Subcutaneous abdominal adipose tissue (tissue), 5 donors: Measurements from ENCODE around the gene GNB1.
A peak's percentile ranks its signal among the peaks of the same experiment; 100 is the strongest.

Experiments used
- H3K27ac ChIP-seq: one replicate; pipeline ENCODE4 v1.7.0; 2013; ENCODE audit warnings: low read depth, mild to moderate bottlenecking, inconsistent platforms, low read length, moderate library complexity
- H3K27me3 ChIP-seq, 5 donors: one replicate each; pipeline ENCODE4 v1.7.0; 2013; ENCODE audit warnings: low read length in 5 of 5, inconsistent platforms in 1 of 5; ENCODE audit not compliant: control insufficient read depth in 5 of 5, insufficient read depth in 4 of 5
- H3K36me3 ChIP-seq, 5 donors: one replicate each; pipeline ENCODE4 v1.7.0; 2013; ENCODE audit warnings: low read length in 5 of 5; ENCODE audit not compliant: control insufficient read depth in 5 of 5, insufficient read depth in 5 of 5
- H3K4me1 ChIP-seq, 5 donors: one replicate each; pipeline ENCODE4 v1.7.0; 2013; ENCODE audit warnings: low read length in 5 of 5, mild to moderate bottlenecking in 3 of 5, moderate library complexity in 1 of 5; ENCODE audit not compliant: control insufficient read depth in 5 of 5, insufficient read depth in 5 of 5
- H3K4me3 ChIP-seq, 5 donors: one replicate each; pipeline ENCODE4 v1.7.0; 2013; ENCODE audit warnings: low read length in 5 of 5, low read depth in 1 of 5
- H3K9ac ChIP-seq, 5 donors: one replicate each; pipeline ENCODE4 v1.7.0; 2013; ENCODE audit warnings: low read length in 5 of 5, mild to moderate bottlenecking in 4 of 5, moderate library complexity in 3 of 5
- H3K9me3 ChIP-seq, 5 donors: one replicate each; pipeline ENCODE4 v1.7.0; 2013; ENCODE audit warnings: low read length in 5 of 5; ENCODE audit not compliant: control insufficient read depth in 5 of 5
- donor health status: healthy.
- donor health status: healthy.
- donor health status: healthy.
- donor health status: healthy.
- donor health status: healthy.

The GNB1 gene

DNA sequence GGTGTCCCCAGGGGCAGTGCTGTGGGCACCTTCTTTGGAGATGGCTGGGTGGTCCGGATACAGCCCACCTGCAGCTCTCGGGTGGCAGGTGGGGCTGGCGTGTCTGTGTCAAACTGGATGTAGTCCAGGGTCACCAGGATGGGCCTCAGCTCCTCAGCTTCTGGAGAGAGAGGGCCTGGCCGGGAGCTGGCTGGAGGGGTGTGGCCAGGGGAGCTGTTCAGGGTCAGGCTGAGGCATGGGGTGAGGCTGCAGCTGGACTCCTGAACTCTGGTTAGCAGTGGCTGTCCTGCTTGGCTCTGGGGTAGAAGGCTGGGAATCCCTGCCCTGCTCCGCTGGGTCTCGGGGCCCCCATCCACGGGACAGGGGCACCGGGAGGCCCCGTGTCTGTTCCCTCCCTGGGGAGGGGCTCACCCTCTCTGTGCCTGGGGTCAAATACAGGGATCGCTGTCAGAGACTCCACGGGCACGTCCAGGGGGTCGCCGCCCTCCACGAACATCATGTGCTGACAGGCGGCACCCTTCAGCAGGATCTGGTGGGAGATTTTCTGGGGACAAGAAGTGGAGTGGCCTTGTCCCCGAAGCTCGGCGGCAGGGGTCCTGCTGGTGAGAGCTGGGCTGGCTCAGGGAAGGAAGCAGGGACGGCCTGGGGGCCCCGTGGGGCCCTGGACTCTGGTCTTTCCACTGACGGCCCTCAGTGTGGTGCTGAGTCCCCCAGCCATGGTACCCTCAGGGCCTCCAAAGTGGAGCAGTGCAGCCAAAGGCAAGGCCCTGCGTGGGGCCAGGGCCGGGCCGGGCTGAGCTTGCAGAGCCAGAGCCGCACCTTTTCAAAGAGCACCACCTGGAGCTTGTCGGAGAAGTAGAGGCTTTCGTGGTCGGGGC, 32.3 kb upstream of the GNB1 start:
- H3K4me3 ChIP-seq, result no peak overlapping the region
- H3K36me3 ChIP-seq, result no peaks in the 10 kb centered on the region
- H3K9ac ChIP-seq, result no peak overlapping the region
- no peaks in the 10 kb centered on the region for H3K9me3 ChIP-seq
- peaks cover 2 to 23% (median 15%) of the 10 kb centered on the region in 5 donors for H3K4me1 ChIP-seq
- H3K27me3 ChIP-seq, result peaks cover 0 to 7% (median 0%) of the 10 kb centered on the region in 5 donors
- no peak overlapping the region for H3K27ac ChIP-seq

DNA sequence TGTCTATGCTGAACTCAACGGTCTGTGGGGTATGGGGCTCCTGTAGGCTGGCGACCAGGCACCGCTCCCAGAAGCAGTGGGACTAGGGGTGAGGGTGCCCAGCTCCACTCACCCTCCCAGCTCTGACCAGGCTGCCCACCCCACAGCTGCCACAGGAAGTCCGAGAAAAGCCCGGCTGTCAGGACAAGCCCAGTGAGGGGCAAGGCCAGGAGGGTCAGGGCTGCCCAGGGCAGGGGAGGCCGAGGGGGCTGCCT, 31.7 kb upstream of the GNB1 start:
- H3K9me3 ChIP-seq, result no peaks in the 10 kb centered on the region
- H3K4me1 ChIP-seq, result peaks cover 2 to 24% (median 17%) of the 10 kb centered on the region in 5 donors
- no peak overlapping the region for H3K4me3 ChIP-seq
- H3K9ac ChIP-seq, result no peak overlapping the region
- peaks cover 0 to 7% (median 0%) of the 10 kb centered on the region in 5 donors for H3K27me3 ChIP-seq
- H3K27ac ChIP-seq, result no peak overlapping the region
- H3K36me3 ChIP-seq, result no peaks in the 10 kb centered on the region

DNA sequence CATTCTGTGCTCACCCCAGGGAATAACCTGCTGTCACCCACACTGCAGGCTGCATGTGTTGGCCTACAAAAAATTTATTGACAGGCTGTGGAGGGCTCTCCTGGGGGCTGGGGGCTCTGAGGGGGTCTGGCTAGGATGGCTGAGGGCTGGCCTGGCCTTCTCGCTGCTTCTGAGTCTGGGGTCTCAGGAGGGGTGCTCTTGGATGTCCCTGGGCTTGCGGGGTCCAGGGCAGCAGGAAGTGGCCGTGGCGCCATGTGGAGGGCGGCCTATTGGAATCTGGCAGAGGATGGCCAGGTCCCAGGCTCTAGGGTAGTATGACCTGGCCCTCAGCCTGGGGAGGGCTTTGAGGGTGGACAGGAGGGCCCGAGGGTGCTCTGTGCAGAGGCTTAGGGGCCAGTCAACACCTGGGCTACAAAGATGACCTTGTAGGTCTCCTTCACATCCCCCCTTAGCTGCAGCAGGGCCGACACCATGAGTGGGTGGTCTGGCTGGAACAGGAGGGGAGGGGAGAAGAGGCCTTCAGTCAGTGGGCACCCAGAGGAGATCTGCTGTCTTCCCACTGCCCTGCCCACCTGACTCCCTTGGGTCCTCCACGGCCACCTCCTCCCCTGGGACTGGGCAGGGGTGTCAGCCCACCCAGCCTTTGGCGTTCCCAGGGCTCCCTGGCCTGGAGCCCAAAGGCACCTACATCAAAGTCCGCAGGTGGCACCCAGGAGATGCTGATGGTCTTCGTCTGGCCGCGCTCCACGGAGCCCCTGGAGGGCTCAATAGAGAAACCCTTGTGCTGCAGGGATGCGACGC, 31.2 kb upstream of the GNB1 start:
- no peak overlapping the region for H3K27ac ChIP-seq
- H3K9ac ChIP-seq, result no peak overlapping the region
- H3K27me3 ChIP-seq, result peaks cover 0 to 4% (median 0%) of the 10 kb centered on the region in 5 donors
- no peaks in the 10 kb centered on the region for H3K9me3 ChIP-seq
- H3K4me3 ChIP-seq, result no peak overlapping the region
- H3K4me1 ChIP-seq, result peaks cover 2 to 22% (median 16%) of the 10 kb centered on the region in 5 donors
- no peaks in the 10 kb centered on the region for H3K36me3 ChIP-seq

DNA sequence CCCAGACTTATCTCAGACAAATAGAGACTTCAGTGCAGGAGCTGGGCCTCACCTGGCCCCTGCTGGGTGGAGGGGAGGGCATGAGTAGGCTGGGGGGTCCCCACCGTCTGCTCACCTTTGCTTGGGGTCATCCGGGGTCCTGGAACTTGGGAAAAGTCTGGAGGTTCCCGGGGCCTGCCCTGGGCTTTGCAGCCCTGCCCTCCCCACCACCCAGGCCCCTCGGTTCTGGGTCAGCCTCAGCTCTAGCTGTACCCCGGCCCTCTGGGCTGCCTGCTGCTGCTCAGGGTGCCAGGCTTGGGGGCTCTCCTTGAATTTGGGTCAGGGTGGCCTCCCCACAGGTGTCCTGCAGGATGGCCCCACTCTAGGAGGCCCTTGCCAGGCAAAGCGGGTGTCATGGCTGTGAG, 30.6 kb upstream of the GNB1 start:
- H3K4me1 ChIP-seq, result peaks cover 2 to 22% (median 16%) of the 10 kb centered on the region in 5 donors
- no peaks in the 10 kb centered on the region for H3K27me3 ChIP-seq
- no peak overlapping the region for H3K27ac ChIP-seq
- no peak overlapping the region for H3K4me3 ChIP-seq
- no peaks in the 10 kb centered on the region for H3K36me3 ChIP-seq
- no peak overlapping the region for H3K9ac ChIP-seq
- H3K9me3 ChIP-seq, result no peaks in the 10 kb centered on the region

DNA sequence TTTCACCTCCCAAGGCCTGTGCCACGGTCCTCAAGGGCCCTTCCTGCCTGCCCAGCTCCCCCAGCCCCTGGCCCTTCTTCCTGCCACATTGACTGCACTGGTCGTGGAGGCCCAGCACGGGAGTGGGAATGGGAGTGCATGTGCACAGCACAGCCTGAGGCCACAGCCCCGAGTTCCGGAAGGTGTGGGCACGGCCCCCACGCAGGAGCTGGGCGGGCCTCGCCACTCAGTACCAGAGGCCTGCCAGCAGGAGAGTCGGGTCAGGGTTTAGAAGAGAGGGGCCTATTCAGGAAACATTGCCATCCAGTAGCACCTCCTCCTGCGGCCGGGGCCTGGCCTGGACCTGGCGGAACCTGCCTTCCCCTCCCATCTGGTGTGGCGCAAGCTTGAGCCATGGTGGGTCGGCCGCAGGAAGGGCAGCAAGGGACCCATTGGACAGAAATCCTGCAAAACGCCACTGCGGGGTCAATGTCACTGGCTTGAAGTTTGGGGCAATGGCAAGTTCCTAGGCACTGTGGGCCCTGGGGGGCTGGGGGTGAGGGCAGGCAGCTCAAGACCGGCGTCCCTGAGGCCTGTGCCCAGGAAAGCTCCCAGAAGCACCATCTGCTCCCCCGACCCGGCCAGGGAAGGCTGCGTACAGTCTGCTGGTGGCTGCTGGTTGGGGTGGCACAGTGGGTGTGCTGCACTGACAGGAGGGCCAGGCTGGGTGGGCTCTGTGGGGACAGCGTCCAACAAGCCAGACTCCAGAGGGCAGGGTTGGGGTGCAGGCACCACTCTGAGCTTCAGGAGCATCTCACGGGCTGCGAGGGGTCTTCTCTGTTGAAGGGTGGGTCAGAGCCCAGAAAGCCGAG, 29.9 kb upstream of the GNB1 start:
- Histone ChIP-seq H3K27me3 (no peaks in the 10 kb centered on the region), H3K36me3 (no peaks in the 10 kb centered on the region), H3K9me3 (no peaks in the 10 kb centered on the region), H3K27ac (no peak overlapping the region), H3K4me3 (no peak overlapping the region), H3K4me1 (peaks cover 2 to 22% (median 16%) of the 10 kb centered on the region in 5 donors), H3K9ac (no peak overlapping the region)

DNA sequence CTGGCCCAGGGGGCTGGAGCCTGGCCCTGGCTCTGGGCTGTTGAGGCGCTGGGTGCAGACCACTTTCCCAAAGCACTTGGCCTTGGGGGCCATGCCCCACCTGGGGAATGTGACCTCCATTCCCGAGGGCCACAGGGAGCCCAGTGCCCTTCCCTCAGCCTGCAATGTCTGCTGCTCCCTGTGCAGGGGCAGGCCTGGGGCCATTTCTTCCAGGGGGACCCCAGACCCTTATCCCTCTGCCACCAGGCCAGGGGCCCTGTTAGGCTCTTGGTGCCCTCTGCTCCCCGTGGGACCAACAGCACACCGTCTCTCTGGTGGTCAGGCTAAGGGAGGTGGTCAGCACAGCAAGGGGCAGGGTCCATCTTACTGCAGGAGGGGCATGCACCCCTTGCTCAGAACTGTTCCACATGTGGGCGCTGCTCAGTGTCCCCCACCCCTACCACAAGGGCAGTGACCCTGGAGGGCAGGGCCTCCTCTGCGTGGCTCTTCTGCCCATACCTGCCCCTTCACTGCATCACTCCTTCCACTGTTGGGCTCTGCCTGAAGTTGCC, 29.2 kb upstream of the GNB1 start:
- Histone ChIP-seq H3K27ac (peak overlapping the region; percentile 16), H3K9ac (no peak overlapping the region), H3K4me1 (peaks cover 2 to 22% (median 16%) of the 10 kb centered on the region in 5 donors), H3K36me3 (no peaks in the 10 kb centered on the region), H3K4me3 (peak overlapping the region in 3 of 5 donors; percentile 20 to 67 (median 57)), H3K27me3 (no peaks in the 10 kb centered on the region), H3K9me3 (no peaks in the 10 kb centered on the region)

DNA sequence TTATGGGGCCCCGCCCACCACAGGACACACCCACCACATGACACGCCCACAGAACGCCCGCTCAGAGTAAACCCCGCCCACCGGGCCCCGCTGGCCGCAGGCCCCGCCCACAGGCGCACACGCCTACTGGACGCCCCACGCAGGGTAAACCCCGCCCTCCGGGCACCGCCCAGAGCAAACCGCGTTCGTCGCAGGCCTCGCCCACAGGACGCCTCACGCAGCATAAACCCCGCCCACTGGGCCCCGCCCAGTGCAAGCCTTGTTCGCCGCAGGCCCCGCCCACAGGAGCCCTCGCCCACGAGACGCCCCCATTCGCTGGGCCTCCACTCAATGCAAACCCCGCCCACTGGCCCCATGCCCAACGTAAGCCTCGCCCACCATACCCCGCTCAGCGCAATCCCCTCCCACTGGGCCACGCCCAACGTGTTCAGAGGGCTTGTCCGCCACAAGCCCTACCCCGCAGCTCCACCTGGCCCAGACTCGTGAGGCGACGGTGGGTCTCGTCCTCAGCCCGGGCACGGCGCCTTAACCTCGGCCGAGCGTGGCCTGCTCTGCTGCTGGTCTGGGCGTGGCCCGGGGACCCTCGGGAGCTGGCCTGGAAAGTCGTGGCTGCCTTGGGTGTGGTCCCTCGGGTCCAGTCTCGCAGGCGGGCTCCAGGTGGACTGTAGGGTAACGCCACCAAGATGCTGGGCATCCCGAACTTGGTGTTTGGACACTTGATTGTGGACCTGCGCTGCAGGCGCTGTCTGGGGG, 28.6 kb upstream of the GNB1 start:
- H3K9ac ChIP-seq, result peak overlapping the region in 2 of 5 donors; percentile 25 to 27
- peaks cover 0 to 3% (median 0%) of the 10 kb centered on the region in 5 donors for H3K27me3 ChIP-seq
- peak overlapping the region; percentile 16 for H3K27ac ChIP-seq
- no peaks in the 10 kb centered on the region for H3K36me3 ChIP-seq
- peak overlapping the region in 4 of 5 donors; percentile 42 to 67 (median 60) for H3K4me3 ChIP-seq
- H3K4me1 ChIP-seq, result peaks cover 2 to 22% (median 16%) of the 10 kb centered on the region in 5 donors
- no peaks in the 10 kb centered on the region for H3K9me3 ChIP-seq

DNA sequence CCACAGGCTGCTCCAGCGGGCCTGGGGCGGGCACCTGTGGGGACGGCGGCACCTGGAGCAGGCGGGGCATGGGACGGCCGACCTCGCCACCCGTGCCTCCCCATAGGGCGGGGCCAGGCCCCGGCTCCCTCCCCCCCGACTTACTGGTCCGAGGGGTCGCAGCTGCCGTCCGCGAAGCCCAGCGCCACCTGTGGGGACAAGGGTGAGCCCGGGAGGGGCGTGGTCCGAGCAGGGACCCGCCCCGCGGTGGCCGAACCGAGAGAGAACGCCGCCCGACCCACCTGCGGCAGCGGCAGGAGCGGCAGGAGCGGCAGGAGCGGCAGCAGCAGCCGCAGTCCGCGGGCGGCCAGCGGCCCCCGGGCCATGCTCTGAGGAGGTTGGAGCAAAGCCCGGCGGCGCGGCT, 28.0 kb upstream of the GNB1 start, which contains the start of gene TMEM52:
Gene TMEM52, minus strand, starts transcription at position 379 of the 403 bp plus-strand sequence. Its CDS starts 14 bp downstream, at position 365.
- H3K9ac ChIP-seq, result peak within 1 kb of the TSS in 3 of 5 donors; percentile 23 to 61 (median 34)
- peak within 1 kb of the TSS; percentile 16 for H3K27ac ChIP-seq
- H3K4me1 ChIP-seq, result peaks cover 2 to 22% (median 16%) of the 10 kb centered on the region in 5 donors
- no peaks in the 10 kb centered on the region for H3K36me3 ChIP-seq
- H3K27me3 ChIP-seq, result peaks cover 0 to 6% (median 0%) of the 10 kb centered on the region in 5 donors
- no peaks in the 10 kb centered on the region for H3K9me3 ChIP-seq
- peak within 1 kb of the TSS in 4 of 5 donors; percentile 42 to 67 (median 60) for H3K4me3 ChIP-seq
